Measurements from ENCODE around the gene PCBP3.

Gene PCBP3

DNA sequence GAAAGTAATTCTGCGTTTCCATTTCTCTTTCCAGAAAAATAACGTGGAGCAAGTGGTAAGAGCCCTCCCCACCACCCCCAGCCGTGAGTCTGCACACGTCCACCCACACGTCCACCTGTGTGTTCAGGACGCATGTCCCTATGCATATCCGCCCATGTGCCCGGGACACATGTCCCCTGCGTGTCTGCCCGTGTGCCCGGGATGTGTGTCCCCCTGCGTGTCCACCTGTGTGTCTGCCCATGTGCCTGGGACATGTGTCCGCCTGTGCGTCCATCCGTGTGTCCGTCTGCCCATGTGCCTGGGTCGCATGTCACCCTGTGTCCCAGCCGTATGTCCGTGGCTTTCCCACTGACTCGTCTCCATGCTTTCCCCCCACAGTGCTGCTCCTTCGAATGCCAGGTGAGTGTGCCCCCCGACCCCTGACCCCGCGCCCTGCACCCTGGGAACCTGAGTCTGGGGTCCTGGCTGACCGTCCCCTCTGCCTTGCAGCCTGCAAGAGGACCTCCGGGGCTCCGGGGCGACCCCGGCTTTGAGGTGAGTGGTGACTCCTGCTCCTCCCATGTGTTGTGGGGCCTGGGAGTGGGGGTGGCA is 343.7 kb downstream of the PCBP3 start:
- peak in 7 of 10 donors; percentile 7 to 83 (median 25) for DNase-seq
- intact Hi-C loops (cut with DNase I): no loop called here

DNA sequence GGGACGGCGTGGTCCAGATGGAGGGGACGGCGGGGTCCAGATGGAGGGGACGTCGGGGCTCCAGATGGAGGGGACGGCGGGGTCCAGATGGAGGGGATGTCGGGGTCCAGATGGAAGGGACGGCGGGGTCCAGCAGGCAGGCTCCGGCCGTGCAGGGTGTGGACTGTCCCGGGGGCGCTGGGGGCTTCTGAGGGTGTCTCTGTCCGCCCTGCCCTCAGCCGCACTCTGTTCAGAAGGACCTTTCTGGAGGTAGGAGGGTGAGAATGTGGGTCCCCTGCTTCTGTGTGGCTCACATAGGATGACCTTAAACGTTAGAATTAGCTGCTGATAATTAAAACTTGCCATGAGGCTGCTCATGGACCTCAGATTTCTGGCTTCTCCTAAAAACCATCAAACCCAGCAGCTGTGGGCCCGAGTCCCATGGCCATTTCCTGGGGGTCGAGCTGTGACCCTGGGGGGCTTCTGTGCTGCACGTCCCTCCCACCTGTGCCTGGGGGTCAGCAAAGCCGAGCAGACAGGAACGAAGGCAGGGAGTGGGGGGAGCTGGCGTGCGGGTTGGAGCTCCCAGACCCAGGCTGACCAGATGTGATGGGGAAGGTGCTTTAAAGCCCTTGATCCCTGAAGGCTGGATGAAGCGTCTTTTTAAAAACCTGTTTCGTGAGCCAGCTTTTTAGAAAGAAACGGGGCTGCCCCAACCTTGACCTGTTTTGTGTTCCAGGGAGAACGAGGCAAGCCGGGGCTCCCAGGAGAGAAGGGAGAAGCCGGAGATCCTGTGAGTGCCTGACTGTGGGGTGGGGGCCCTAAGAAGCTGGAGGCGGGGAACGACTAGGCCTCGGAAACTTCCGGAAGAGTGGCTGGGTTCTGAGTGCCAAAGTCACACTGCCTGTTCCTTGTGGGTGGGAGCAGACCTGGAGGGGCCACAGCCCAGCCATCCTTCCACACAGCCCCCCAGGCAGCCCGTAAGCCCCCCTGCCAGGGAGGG is 345.1 kb downstream of the PCBP3 start:
- intact Hi-C loops (cut with DNase I): no loop called here
- DNase-seq: peak in 5 of 10 donors; percentile 4 to 65 (median 28)

DNA sequence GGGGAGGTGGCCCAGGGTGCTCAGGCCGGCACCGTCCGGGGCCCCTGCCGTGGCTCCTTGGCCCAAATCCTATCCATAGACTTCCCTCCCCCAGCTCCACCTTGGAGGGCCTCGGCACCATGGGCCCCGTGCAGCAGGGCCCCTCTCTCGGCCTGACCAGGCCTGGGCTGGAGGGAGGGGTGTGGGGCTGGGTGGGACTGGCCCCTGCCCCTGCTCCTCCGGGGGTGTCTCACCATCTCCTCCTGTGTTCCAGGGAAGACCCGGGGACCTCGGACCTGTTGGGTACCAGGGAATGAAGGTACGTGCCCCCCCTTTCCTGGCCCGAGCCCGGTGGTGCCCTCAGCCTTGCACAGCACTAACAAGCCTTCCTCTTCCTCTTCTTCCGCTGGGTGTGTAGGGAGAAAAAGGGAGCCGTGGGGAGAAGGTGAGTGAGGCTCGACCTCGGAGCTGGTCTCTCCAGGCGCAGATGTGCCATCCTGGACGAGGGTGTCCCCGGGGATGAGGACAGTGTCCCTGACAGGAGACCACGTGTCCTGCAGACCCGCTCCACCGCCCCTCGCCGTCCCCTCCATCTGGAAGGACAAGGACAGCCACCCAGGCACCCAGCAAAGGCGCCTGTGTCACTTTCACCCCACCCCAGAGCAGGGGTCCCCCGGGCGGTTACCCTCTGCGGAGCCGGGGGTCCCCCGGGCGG is 346.0 kb downstream of the PCBP3 start:
- intact Hi-C loops (cut with DNase I): no loop called here
- DNase-seq: peak in 6 of 10 donors; percentile 3 to 75 (median 40)

DNA sequence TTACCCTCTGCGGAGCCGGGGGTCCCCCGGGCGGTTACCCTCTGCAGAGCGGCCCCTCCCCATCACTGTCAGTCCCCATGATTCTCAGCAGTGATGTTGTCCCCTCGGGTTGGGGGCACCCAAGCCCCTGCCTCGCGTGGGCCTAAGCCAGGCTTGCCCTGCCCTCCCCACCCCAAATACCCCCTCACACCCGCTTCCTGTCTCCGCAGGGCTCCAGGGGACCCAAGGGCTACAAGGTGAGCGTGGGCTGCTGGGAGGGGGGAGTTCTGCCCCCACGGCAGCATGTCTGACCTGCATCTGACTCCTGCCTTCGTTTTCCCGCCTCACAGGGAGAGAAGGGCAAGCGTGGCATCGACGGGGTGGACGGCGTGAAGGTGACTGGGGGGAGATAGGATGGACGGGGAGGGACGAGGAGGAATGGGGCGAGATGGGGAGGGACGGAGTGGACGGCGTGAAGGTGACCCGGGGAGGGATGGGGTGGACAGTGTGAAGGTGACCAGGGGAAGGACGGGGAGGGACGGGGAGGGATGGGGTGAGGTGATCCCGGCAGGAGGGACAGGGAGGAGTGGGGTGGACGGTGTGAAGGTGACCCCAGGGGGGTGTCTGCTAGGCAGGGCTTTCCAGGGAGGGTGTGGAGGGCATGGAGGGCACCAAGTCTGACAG is 346.7 kb downstream of the PCBP3 start:
- intact Hi-C loops (cut with DNase I): no loop called here
- peak in 4 of 10 donors; percentile 5 to 72 (median 46) for DNase-seq

DNA sequence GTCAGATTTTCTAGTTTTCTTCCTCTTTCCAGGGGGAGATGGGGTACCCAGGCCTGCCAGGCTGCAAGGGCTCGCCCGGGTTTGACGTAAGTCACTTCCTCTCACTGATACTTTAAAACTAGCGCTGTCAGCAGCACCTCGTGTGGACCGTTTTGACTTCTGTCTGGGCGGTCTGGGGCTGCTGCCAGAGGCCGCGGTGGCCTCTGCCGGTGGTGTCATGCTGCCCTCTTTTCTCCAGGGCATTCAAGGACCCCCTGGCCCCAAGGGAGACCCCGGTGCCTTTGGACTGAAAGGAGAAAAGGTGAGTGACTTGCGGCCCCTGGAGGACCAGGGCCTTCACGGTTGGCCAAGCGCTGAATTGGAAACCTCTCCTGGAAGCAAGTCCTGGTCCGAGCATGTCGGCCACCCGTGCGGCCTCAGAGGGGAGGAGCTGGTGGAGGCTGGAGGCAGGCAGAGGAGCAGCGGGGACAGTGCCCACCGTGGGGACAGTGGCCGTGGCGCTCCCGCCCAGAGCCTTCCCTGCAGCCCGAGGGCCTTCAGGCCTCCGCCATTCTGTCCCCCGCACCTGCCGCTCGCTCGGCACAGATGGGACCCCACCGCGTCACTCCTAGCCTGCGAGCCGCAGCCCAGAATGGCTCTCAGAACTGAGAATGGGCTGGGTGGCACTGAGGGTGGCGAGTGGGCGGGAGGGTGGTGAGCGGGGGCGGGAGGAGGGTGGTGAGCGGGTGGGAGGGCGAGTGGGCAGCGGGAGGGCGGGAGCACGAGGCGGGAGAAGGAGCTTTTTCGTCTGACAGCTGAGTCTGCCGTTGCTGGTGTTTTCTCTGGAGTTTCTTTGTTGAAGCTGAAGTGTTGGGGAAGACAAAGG is 347.4 kb downstream of the PCBP3 start:
- intact Hi-C loops (cut with DNase I): no loop called here
- peak in 8 of 10 donors; percentile 3 to 86 (median 16) for DNase-seq

DNA sequence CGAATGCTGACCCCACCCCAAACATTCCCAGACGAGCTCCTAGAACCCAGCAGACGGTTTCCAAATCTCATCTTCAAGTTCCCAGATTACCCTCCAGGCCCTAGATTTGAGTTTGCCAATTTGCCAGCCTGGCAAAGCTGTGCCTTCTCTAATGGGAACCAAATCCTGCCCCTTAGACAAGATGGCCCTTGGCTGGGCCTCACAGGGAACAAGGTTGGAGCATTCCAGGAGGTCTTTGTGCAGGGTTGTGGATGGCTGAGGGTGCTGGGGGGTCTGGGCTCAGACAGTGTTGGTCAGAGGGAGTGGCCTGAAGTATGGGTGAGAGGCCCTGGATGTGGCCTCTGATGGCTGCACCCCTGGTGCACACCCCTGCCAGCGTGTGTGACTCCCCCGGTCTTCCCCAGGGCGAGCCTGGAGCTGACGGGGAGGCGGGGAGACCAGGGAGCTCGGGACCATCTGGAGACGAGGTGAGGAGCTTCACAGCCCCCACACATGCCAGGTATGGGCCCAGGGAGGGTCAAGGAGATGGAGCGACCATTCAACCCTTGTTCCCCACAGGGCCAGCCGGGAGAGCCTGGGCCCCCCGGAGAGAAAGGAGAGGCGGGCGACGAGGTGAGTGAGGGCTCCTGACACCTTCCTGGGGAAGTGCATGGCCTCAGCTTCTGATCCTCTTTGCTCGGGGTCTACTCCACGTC is 348.2 kb downstream of the PCBP3 start:
- peak in 5 of 10 donors; percentile 4 to 55 (median 35) for DNase-seq
- intact Hi-C loops (cut with DNase I): no loop called here

All from posterior cingulate gyrus (tissue), 11 donors.